Femur (tissue), 1 donor: ENCODE data around the gene TEAD2.
"Not testable (repeated sequence)": the region's sequence is repeated elsewhere in the genome, so short reads cannot be mapped to it uniquely, and the experiment has no call there.

ENCODE experiments used
- DNase-seq: peaks from one replicate; pipeline ENCODE4 v3.0.0-alpha.2; 2017

The TEAD2 gene

GRCh38 chr19:49383599-49383998 is 21.4 kb upstream of the TEAD2 start:
- DNase-seq, result no peak

- DNase-seq, result no peak
Observed at GRCh38 chr19:49382639-49383038, 20.4 kb upstream of the TEAD2 start.

- no peak for DNase-seq
Observed at GRCh38 chr19:49380391-49380790, 18.2 kb upstream of the TEAD2 start.

GRCh38 chr19:49378512-49378911 is 16.3 kb upstream of the TEAD2 start:
- DNase-seq, result no peak

- no peak for DNase-seq
Observed at GRCh38 chr19:49374665-49375434, 12.6 kb upstream of the TEAD2 start.

- DNase-seq, result not testable (repeated sequence)
Observed at GRCh38 chr19:49373174-49373573, 11.0 kb upstream of the TEAD2 start.

- no peak for DNase-seq
Observed at GRCh38 chr19:49371184-49371583, 9.0 kb upstream of the TEAD2 start.

GRCh38 chr19:49368711-49369358 is 6.6 kb upstream of the TEAD2 start:
- no peak for DNase-seq

GRCh38 chr19:49366110-49366509 is 3.9 kb upstream of the TEAD2 start:
- DNase-seq, result no peak

- DNase-seq, result peak; percentile 30
Observed at GRCh38 chr19:49364083-49364737, 2.0 kb upstream of the TEAD2 start.

- peak; percentile 98 for DNase-seq
Observed at GRCh38 chr19:49363268-49364082, 1.3 kb upstream of the TEAD2 start, which contains the start of gene DKKL1. DKKL1 (plus strand) TSS chr19:49363877; CDS start chr19:49363999, 122 bp downstream.

- DNase-seq, result peak; percentile 71
Observed at GRCh38 chr19:49362929-49363267, 682 bp upstream of the TEAD2 start.

GRCh38 chr19:49361438-49362047 is 673 bp downstream of the TEAD2 start:
- peak; percentile 94 for DNase-seq

GRCh38 chr19:49359851-49360820 is 2.1 kb downstream of the TEAD2 start:
- DNase-seq, result no peak

- no peak for DNase-seq
Observed at GRCh38 chr19:49357186-49357585, 5.0 kb downstream of the TEAD2 start.

- DNase-seq, result no peak
Observed at GRCh38 chr19:49356382-49356781, 5.8 kb downstream of the TEAD2 start.

GRCh38 chr19:49355909-49356353 is 6.3 kb downstream of the TEAD2 start:
- DNase-seq, result peak; percentile 67

- no peak for DNase-seq
Observed at GRCh38 chr19:49349567-49349966, 12.6 kb downstream of the TEAD2 start.

- no peak for DNase-seq
Observed at GRCh38 chr19:49348305-49349189, 13.7 kb downstream of the TEAD2 start.

GRCh38 chr19:49347835-49348234 is 14.4 kb downstream of the TEAD2 start:
- DNase-seq, result no peak
